ENCODE measurements around the gene TMEM14C. TPM values are rescaled to one million over a fixed set of nuclear protein-coding genes. Genes with fewer than 3 reads are reported as not detected.
A peak's percentile ranks its signal among the peaks of the same experiment; 100 is the strongest.
"Not testable (repeated sequence)": the region's sequence is repeated elsewhere in the genome, so short reads cannot be mapped to it uniquely, and the experiment has no call there.

Gene TMEM14C
- total RNA-seq, 2 donors from 2014 or later = 74.9 to 76.6 TPM

DNA sequence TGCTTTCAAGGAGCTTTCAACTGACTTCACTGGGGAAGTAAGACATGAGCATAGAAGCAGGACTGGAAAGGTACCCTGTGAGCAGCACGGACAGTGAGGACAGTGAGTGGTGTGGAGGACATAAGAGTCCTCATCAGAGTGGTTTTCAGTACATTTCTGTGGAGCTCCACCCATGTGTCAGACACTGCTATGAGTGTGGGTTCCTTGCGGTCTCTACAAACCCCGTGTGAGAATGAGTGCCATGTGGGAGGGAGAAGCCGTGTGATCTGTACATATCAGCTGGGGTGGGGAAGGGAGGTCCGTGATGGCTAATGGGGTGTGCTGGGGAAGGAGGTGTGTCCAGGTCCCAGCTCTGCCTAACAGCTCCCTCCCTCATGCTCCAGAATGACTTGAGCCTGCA is 28.9 kb downstream of the TMEM14C start:
- not testable (repeated sequence) for H3K27me3 Mint-ChIP-seq (ENCODE audit: low read depth); H3K9me3 Mint-ChIP-seq; ATAC-seq (replicated peaks in 1 of 2); H3K4me3 Mint-ChIP-seq; DNase-seq
- peak overlapping the region; percentile 59 for H3K27ac Mint-ChIP-seq
- peaks cover 54% of the 10 kb centered on the region for H3K4me1 Mint-ChIP-seq (ENCODE audit: low read depth)
- peaks cover 10 to 28% of the 10 kb centered on the region in 2 donors for H3K36me3 Mint-ChIP-seq (ENCODE audit: insufficient read depth in 2 of 2)

DNA sequence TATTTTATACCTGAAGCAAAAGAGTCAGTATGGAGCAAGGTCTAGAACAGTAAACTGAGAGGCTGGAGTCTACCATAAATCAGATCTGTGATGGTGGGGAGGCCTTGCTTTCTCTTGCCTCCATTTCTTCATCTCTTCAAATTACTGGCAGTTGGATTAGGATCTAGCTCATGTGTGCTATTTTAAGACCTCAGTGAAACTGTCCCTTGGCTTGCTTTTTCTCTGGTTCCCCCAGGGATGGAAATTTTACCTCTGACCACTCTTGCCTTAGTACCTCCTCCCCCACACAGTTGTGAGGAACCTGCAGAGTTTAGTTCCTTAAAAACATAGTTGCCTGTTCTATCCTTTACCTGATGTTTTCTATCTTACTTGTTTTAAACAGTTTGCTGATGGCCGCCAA is 33.2 kb downstream of the TMEM14C start:
- Mint-ChIP-seq H3K27ac (peak overlapping the region; percentile 23), H3K9me3 (no peaks in the 10 kb centered on the region), H3K27me3 (ENCODE audit: low read depth) (no peaks in the 10 kb centered on the region), H3K4me3 (no peak overlapping the region), H3K36me3 (ENCODE audit: insufficient read depth in 2 of 2) (peaks cover 8 to 41% of the 10 kb centered on the region in 2 donors), H3K4me1 (ENCODE audit: low read depth) (peaks cover 37% of the 10 kb centered on the region)
- DNase-seq = no peak
- no peak for ATAC-seq (replicated peaks in 1 of 2)

DNA sequence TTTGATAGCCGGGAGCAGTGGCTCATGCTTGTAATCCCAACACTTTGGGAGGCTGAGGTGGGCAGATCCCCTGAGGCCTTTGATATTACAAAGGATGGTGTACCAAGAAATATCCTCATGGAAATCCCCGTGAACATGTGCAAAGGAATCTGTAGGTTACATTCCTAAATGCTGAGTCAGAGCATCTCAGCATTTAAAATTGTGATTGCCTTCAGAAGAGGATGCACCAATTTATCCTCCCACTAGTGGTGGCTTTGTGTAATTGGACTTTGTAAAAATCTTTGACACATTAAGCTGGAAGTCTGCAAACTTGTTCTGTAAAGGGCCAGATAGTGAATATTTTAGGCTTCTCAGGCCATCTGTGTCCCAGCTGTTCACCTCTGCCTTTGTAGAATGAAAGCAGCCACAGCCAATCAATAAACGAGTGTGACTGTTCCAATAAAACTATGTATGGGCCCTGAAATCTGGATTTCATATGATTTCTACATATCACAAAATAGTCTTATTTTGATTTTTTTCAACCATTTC is 36.5 kb downstream of the TMEM14C start:
- DNase-seq = no peak
- Mint-ChIP-seq H3K4me3 (no peak overlapping the region), H3K9me3 (no peaks in the 10 kb centered on the region), H3K27ac (no peak overlapping the region), H3K4me1 (ENCODE audit: low read depth) (peaks cover 28% of the 10 kb centered on the region), H3K36me3 (ENCODE audit: insufficient read depth in 2 of 2) (peaks cover 4 to 31% of the 10 kb centered on the region in 2 donors), H3K27me3 (ENCODE audit: low read depth) (no peaks in the 10 kb centered on the region)
- peak in 1 of 2 donors; percentile 55 for ATAC-seq (replicated peaks in 1 of 2)

DNA sequence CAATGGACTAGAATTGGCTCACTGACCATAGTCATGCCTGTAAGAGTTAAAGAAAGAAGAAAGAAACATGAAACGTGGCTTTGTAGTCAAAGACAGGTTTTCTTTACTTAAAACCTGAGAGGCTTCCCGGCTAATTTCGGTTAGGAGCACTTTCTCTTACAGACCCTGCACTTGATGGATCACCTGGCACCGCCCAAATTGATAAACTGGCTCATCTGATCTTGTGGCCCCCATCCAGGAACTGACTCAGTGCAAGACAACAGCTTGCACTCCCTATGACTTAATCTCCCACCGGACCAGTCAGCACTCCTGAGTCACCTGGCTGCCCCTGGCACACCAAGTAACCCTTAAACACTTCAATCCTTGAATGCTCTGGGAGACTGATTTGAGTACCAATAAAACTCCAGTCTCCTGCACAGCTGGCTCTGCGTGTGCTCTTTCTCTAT is 37.0 kb downstream of the TMEM14C start:
- DNase-seq (no peak), ATAC-seq (replicated peaks in 1 of 2) (peak; percentile 34 to 74)
- Mint-ChIP-seq H3K27ac (no peak overlapping the region), H3K9me3 (no peaks in the 10 kb centered on the region), H3K4me1 (ENCODE audit: low read depth) (peaks cover 23% of the 10 kb centered on the region), H3K4me3 (no peak overlapping the region), H3K36me3 (ENCODE audit: insufficient read depth in 2 of 2) (peaks cover 3 to 26% of the 10 kb centered on the region in 2 donors), H3K27me3 (ENCODE audit: low read depth) (no peaks in the 10 kb centered on the region)

DNA sequence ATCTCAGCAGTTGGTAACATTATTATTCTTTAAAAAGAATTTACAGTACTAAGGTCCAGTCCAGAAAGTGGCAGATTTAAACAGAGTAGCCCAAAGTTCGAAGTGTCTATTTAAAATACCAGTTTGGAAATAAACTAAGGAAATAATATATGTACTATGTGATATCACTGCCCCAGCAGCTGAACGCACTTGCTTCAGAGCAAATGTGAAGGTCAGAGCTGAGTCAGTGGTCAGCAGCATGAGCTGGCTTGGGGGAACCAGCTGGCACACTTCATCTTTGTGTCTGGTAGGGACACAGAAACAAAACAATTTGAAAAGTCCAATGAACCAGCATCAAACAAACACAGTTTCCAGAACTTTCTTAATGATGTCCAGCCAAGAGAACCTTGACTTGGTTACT is 40.1 kb downstream of the TMEM14C start:
- Mint-ChIP-seq H3K27me3 (ENCODE audit: low read depth) (no peaks in the 10 kb centered on the region), H3K9me3 (no peaks in the 10 kb centered on the region), H3K4me3 (no peak overlapping the region), H3K4me1 (ENCODE audit: low read depth) (peaks cover 15% of the 10 kb centered on the region), H3K36me3 (ENCODE audit: insufficient read depth in 2 of 2) (peaks cover 0 to 9% of the 10 kb centered on the region in 2 donors), H3K27ac (no peak overlapping the region)
- DNase-seq (no peak), ATAC-seq (replicated peaks in 1 of 2) (no peak)

DNA sequence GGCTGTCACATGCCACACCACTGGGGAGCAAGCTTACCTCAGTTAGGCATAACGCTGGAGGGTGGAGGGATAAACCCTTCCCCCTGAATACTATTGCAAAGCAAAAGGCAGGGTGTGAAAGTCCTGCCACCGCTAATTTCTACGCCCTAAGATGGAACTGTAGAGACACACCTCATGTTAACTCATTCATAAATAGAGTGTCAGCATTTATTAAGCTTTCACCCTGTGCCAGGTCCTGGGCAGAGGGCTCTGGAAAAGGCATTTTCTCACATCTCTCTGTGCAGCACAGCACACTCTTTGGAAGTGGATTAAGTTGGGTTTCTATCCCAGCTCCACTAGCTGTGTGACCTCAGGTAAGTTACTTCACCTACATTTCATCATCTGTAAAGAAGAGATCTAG is 46.5 kb downstream of the TMEM14C start:
- H3K9me3 Mint-ChIP-seq = no peaks in the 10 kb centered on the region
- no peak overlapping the region for H3K27ac Mint-ChIP-seq
- DNase-seq (no peak), ATAC-seq (replicated peaks in 1 of 2) (no peak)
- H3K27me3 Mint-ChIP-seq (ENCODE audit: low read depth) = no peaks in the 10 kb centered on the region
- no peaks in the 10 kb centered on the region for H3K4me1 Mint-ChIP-seq (ENCODE audit: low read depth)
- no peak overlapping the region for H3K4me3 Mint-ChIP-seq
- no peaks in the 10 kb centered on the region for H3K36me3 Mint-ChIP-seq (ENCODE audit: insufficient read depth in 2 of 2)

DNA sequence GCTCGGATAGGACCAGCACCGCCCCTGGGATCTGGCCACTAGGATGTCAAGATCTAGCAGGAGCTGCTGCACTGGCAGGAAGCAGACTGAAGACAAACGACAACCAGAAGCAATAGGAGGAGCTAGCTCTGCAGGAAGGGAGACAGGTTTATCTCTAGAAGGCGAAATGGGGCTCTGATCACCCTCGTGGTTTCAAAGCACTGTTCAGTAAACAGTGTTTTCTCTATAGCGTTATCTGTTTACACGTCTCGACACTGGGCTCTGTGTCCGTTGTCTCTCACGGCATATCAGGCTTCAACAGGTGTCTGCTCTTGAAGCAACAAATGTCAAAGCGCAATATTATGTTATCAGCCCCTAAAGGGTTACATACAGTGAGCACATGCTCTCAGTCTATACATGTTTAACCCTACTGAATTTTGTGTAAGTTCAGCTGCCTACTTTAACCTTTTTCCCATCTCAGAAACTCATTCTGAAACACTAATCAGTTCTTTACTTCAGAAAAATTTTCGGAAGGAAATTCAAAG is 48.6 kb downstream of the TMEM14C start:
- DNase-seq = no peak
- Mint-ChIP-seq H3K9me3 (no peaks in the 10 kb centered on the region), H3K27ac (no peak overlapping the region), H3K36me3 (ENCODE audit: insufficient read depth in 2 of 2) (no peaks in the 10 kb centered on the region), H3K27me3 (ENCODE audit: low read depth) (no peaks in the 10 kb centered on the region), H3K4me3 (no peak overlapping the region), H3K4me1 (ENCODE audit: low read depth) (no peaks in the 10 kb centered on the region)
- ATAC-seq (replicated peaks in 1 of 2) = no peak

DNA sequence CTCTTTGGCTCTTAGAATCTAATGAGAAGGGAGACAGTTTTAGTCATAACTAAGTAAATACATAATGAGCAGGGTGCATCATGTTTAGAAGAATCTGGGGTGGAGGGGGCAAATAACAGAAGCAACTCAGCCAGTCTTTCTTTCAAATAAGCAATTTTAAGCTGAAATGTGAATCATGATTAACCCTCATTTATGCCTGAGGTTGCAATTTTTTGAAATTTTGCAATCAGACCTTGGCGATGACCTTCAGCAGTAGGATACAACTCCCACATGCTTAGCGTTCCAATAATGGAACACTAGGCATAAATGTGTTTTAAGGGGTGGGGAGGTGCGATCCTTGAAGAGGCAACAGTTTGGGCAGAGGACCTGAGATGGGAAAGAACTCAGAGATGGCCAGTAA is 55.4 kb downstream of the TMEM14C start:
- H3K27me3 Mint-ChIP-seq (ENCODE audit: low read depth) = no peaks in the 10 kb centered on the region
- no peaks in the 10 kb centered on the region for H3K4me1 Mint-ChIP-seq (ENCODE audit: low read depth)
- no peaks in the 10 kb centered on the region for H3K9me3 Mint-ChIP-seq
- DNase-seq = no peak
- H3K27ac Mint-ChIP-seq = no peak overlapping the region
- H3K4me3 Mint-ChIP-seq = no peak overlapping the region
- peaks cover 0 to 6% of the 10 kb centered on the region in 2 donors for H3K36me3 Mint-ChIP-seq (ENCODE audit: insufficient read depth in 2 of 2)
- no peak for ATAC-seq (replicated peaks in 1 of 2)

DNA sequence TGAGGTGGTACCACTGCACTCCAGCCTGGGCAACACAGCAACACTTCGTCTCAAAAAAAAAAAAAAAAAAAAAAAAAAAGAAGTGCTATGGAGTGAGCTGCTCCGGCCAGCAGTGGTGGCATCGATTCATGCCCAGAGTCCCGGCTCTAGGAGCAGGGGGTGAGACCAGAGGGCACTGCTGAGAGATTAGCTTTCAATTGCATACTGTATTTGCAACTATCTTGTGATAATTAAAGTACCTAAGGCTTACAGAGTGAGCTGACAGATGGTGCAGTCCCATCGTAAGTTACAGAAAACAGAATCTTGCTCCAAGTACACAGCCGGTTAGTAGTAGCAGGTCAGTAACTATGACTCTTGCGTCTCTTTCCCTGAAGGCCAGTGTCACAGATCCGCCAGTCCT is 56.2 kb downstream of the TMEM14C start:
- no peaks in the 10 kb centered on the region for H3K9me3 Mint-ChIP-seq
- H3K27me3 Mint-ChIP-seq (ENCODE audit: low read depth) = no peaks in the 10 kb centered on the region
- peaks cover 0 to 12% of the 10 kb centered on the region in 2 donors for H3K36me3 Mint-ChIP-seq (ENCODE audit: insufficient read depth in 2 of 2)
- no peak overlapping the region for H3K27ac Mint-ChIP-seq
- ATAC-seq (replicated peaks in 1 of 2) (no peak), DNase-seq (no peak)
- H3K4me1 Mint-ChIP-seq (ENCODE audit: low read depth) = no peaks in the 10 kb centered on the region
- no peak overlapping the region for H3K4me3 Mint-ChIP-seq

Other genes starting within 250 kb of the TMEM14C start
- 1 to 10 TPM; 1.8 to 3.1 TPM for gene GCNT2, start 201.7 kb upstream of the TMEM14C start, total RNA-seq
- 1 to 10 TPM; 2.7 to 4.4 TPM for gene C6orf52, start 28.5 kb upstream of the TMEM14C start, total RNA-seq
- 10 to 100 TPM; 21.1 to 21.7 TPM for gene PAK1IP1, start 28.1 kb upstream of the TMEM14C start, total RNA-seq
- 10 to 100 TPM; 77.4 to 78.3 TPM for gene TMEM14B, start 24.7 kb downstream of the TMEM14C start, total RNA-seq
- gene MAK, start 115.5 kb downstream of the TMEM14C start, total RNA-seq = under 1 TPM; 0.48 to 0.90 TPM
- gene GCM2, start 159.0 kb downstream of the TMEM14C start, total RNA-seq = not detected
- gene SYCP2L, start 164.0 kb downstream of the TMEM14C start, total RNA-seq = under 1 TPM in 1 of 2 donors, not detected in 1; 0.14 TPM

Measured in activated T-cell treated with anti-CD3 and anti-CD28 coated beads, Interleukin-2, amount 50 U/mL, for 72 hours (primary cell).